GM12864 (cell line): ENCODE measurements around the gene KCNAB2.

Source experiments
- DNase-seq: peaks from one replicate; pipeline ENCODE4 v3.0.0-alpha.2; 2011; ENCODE audit warnings: low read depth
- H3K4me3 ChIP-seq: 2 replicates; pipeline ENCODE4 v1.5.1; 2011; ENCODE audit warnings: mild to moderate bottlenecking, low read depth, low read length, control low read depth
- CTCF ChIP-seq: IDR thresholded peaks from 2 replicates; pipeline ENCODE4 v1.5.1; 2011; ENCODE audit warnings: low read depth, mild to moderate bottlenecking, moderate library complexity, low read length, control low read depth, inconsistent platforms; ENCODE audit errors: missing control alignments

Gene KCNAB2

GRCh38 chr1:6010554-6010953 is 35.1 kb upstream of the KCNAB2 start:
- TF ChIP-seq CTCF = no peak
- DNase-seq = no peak
- no peak overlapping the region for H3K4me3 ChIP-seq

GRCh38 chr1:6011161-6011945 is 34.3 kb upstream of the KCNAB2 start:
- no peak for DNase-seq
- no peak overlapping the region for H3K4me3 ChIP-seq
- no peak for TF ChIP-seq CTCF

GRCh38 chr1:6011946-6012258 is 33.8 kb upstream of the KCNAB2 start:
- H3K4me3 ChIP-seq = no peak overlapping the region
- DNase-seq = no peak
- no peak for TF ChIP-seq CTCF

- no peak for DNase-seq
- no peak overlapping the region for H3K4me3 ChIP-seq
- TF ChIP-seq CTCF = no peak
These were observed 33.0 kb upstream of the KCNAB2 start for GRCh38 chr1:6012529-6013318.

- no peak overlapping the region for H3K4me3 ChIP-seq
- no peak for TF ChIP-seq CTCF
- DNase-seq = no peak
These were observed 32.2 kb upstream of the KCNAB2 start for GRCh38 chr1:6013491-6013890.

GRCh38 chr1:6014130-6014999 is 31.3 kb upstream of the KCNAB2 start:
- no peak for DNase-seq
- no peak for TF ChIP-seq CTCF
- H3K4me3 ChIP-seq = no peak overlapping the region
